H4 (cell line): ENCODE measurements around the gene UNC13B. TPM values are rescaled to one million over a fixed set of nuclear protein-coding genes. Genes with fewer than 3 reads are reported as not detected.
A peak's percentile ranks its signal among the peaks of the same experiment; 100 is the strongest.
"Not testable (repeated sequence)": the region's sequence is repeated elsewhere in the genome, so short reads cannot be mapped to it uniquely, and the experiment has no call there.

ENCODE experiments used
- DNase-seq: peaks from one replicate; pipeline ENCODE4 v3.0.0-alpha.2; 2015; ENCODE audit warnings: low spot score
- total RNA-seq: library from RNA; depleted of rRNA; stranded (reverse); fragments of >200 nt; shearing (Covaris generic); gene quantifications from 2 replicates; pipeline ENCODE4 v1.2.3, GENCODE V29; 2014

The UNC13B gene
- total RNA-seq, 1 experiment from 2014 or later, result 7.8 TPM

- DNase-seq, result no peak
These were observed 218.2 kb downstream of the UNC13B start for GRCh38 chr9:35380039-35380438.

DNA sequence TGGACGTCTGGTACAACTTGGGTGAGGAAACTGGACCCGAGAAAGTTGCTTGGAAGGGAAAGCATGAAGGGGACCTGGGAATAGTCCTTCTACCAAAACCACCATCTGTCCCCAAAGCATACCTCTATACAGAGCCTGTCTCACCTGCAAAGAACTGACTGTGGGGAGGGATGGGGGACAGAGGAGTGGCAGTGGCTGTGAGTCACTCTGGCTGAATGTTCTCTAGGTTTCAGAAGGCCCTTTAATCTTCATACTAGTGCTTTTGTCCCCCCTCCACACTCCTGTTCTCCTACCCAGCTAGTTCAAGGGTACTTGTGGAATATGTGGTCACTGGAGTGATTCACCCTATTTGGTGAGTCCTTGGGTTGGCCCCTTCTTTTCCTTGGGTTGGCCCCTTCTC is 218.8 kb downstream of the UNC13B start:
- DNase-seq, result no peak

DNA sequence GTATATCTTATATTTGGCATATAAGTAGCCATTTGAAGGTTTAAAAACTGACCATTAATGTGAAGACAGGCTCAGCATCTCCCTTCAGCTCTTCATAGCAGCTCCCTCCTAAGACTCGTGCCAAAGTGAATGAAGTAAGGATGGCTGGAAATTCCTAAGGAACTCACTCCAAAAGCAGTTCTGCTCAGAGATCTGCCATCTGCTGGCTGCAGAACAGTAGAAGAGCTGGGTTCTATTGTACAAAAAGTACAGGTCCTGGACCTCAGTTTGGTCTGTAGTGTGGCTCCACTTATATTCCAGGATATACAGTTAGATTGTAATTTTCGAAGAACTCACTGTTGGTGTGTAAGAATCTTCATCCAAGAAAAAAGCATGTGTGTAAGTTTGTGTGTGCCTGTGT is 223.2 kb downstream of the UNC13B start:
- no peak for DNase-seq

DNA sequence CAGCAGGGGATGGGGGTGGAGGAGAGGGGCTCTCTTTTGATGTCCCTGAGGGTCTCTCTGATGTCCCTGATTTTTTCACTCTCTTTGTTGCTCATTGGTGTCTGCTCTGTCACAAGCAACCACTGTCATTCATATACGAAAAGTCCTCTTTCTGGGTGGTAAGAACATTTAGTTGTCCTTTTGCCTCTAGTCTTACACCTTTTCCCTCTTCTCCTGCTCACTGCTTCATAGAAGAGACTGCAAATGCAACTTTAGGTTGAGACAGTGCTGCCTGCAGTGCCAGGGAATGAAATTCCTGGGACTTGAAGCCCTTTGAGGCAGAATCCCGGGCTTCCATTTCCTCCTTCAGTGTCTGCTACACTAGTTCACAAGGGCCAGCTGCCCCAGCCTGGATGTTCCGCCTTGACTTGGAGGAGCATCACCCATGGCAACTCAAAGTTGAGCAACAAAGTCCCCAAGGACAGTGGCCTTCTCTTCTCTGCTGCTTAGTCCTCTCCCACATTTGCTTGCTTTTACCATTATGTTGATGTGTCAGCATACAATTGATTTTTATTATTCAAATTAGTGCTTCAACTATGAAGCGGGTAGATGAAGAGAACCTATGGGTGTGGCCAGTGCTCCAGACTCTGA is 233.4 kb downstream of the UNC13B start:
- no peak for DNase-seq

- DNase-seq, result no peak
These were observed 233.9 kb downstream of the UNC13B start for GRCh38 chr9:35395706-35396101.

GRCh38 chr9:35396560-35397215 is 234.9 kb downstream of the UNC13B start:
- DNase-seq, result no peak

GRCh38 chr9:35397216-35397698 is 235.4 kb downstream of the UNC13B start:
- no peak for DNase-seq

DNA sequence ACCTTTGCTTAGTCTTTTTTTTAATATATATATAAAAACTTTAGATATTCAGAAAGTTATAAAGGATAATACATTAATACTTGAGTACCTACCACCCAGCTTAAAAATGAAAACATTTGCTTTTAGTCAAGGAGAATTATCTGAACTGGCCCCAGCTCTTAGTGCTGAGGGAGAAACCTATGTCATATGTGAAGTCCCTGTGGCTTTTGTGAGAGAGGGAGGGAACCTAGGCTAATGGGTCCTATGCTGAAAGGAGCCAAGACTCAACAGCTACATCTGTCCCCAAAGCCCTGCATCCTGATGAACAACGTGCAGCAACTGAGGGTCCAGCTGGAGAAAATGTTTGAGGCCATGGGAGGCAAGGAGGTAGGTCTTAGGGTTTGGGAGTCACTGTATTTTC is 236.1 kb downstream of the UNC13B start:
- no peak for DNase-seq

DNA sequence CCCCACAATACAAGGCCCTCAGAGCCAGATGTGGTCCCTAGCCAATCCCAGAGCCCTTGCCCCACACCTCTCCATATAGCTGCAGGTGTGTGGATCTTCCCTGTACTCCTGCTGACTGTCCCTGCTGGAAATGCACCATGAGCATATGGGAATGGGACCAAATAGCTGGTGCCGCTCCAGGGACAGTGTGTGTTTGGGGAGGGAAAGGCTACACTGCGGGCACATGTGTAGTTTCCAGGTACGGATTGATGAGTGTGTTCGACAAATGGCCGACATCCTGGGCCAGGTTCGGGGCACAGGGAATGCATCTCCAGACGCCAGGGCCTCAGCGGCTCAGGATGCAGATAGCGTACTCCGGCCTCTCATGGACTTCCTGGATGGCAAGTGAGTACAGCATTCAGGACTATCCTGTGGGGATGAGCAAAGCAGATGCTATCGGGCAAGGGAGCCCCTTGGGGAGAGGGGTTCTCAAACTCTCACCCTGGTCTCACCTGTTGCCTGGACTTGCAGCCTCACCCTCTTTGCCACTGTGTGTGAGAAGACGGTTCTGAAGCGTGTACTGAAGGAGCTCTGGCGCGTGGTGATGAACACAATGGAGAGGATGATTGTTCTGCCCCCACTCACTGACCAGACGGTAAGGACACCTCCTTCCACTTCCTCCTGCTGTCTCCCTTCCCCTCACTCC is 237.0 kb downstream of the UNC13B start:
- no peak for DNase-seq

- DNase-seq, result no peak
These were observed 243.1 kb downstream of the UNC13B start for GRCh38 chr9:35404865-35405264.

DNA sequence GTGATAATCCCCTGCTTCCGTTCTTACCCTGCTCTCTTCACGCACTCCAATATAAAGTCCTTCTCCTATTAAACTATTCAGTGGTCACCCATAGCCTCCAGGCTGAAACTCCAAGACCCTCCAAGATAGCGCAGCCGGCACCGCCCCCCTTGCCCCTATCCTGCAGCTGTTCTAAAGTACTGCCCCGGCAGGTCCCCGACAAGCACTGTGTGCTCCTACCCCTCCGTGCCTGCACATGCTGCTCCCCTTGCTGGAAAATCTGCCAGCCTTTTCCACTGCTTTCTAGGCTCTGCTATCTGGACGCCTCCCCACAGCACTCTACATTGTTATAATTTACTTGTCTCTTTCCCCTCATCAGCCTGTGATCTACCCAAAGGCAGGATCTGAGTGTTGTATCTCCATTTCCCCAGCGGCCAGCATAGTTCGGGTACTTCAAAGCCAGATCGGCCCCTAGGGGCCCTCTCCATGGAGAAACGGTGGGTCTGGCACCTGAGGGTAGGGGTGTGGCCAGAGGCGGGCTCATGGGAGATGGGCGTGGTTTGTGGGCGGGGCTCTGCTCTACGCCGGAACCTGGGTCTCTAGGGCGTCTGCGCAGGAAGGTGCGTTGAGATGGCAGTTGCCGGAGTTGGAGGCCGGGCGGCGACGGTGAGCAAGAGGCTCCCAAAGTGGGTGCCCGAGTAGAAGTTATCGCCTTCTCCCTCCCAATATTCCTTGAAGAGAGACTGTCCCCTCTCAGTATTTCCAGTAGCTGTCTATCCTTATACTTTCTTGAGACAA is 244.6 kb downstream of the UNC13B start:
- no peak for DNase-seq

DNA sequence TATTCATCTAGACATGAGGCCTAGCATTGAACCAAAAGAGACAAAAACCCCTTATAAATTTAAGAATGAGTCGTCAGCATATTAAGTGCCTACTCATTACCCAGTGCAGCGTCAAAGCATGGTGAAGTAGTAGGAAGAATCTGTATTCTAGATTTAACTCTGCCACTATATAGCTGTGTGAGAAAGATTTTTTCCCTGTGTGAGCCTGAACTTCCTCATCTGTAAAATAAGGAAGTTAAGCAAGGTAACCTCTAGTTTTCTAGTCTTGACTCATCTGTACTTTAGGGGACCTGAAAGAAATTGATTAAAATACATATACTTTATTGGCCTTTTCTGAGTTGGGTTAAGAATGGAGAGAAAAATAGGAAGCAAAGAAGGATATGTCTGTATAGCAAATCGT is 246.0 kb downstream of the UNC13B start:
- DNase-seq, result no peak

DNA sequence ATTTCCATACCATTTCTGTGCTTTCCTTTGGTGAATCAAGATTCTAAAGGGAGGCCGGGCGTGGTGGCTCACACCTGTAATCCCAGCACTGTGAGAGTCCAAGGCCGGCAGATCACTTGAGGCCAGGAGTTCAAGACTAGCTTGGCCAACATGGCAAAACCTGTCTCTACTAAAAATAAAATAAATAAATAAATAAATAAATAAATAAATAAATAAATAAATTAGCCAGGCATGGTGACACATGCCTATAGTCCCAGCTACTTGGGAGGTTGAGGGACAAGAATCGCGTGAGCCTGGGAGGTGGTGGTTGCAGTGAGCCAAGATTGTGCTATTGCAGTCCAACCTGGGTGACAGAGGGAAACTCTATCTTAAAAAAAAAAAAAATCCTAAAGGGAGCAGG is 247.6 kb downstream of the UNC13B start:
- not testable (repeated sequence) for DNase-seq

DNA sequence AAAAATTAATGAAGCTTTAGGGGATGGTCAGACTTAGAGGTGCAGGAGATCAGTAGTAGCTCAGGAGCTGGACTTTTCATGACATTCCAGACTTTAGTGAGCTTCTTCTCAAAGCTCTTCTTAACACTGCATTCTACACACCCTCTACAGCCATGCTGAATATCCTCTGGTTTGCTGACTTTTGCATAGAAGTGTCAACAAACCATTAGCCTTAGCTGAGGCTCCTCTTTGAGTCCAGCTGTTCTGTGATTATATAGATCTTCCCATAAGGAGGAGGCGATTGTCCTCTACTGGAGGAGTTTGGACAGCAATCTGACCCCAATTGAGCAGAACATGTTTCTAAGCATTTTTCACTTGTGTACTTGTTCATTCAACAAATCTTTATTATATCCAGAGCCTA is 253.1 kb downstream of the UNC13B start:
- DNase-seq, result no peak

DNA sequence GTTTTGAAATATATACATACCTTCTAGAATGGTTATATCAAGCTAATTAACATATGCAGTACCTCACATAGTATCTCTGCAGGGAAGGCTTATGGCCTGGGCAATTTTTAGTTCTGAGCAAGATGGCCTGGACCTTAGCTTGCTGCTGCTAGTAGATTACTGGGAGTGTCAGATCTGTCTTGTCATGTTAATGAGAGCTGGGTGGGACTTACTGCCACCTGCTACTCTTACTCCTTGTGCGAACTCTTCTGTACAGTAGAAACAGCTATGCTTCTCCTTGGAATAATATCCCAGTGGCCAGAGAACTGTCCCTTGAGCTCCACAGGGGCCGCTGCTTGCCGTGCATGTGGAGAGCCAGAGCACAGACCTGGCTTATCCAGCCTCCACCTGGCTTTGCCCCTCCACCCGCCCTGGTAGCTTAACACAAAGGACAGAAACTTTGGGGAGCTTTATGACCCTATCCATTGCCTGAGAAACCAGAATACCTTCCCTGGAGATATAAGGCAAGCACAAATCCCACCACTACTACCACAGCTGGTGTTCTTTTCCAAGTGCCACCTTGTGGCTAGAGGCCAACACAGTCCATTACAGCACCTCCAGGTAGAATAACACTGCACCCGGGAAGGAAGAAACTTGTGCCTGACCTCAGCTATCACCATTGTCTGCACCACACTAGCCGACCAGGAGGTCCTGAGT is 253.7 kb downstream of the UNC13B start:
- no peak for DNase-seq

- DNase-seq, result no peak
These were observed 254.3 kb downstream of the UNC13B start for GRCh38 chr9:35416098-35416427.

DNA sequence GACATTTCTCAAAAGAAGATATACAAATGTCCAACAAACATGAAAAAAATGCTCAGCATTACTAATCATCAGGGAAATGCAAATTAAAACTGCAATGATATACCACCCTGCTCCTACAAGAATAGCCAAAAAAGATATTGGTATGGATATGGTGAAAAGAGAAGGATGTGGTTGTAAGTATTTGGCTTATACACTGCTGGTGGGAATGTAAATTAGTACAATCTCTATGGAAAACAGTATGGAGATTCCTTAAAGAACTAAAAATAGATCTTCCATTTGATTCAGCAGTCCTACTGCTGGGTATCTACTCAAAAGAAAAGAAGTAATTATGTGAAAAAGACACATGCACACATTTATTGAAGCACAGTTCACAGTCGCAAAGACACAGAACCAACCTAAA is 260.5 kb downstream of the UNC13B start:
- DNase-seq, result no peak

GRCh38 chr9:35422753-35423152 is 260.9 kb downstream of the UNC13B start:
- no peak for DNase-seq

GRCh38 chr9:35423499-35423898 is 261.7 kb downstream of the UNC13B start:
- peak; percentile 29 for DNase-seq

DNA sequence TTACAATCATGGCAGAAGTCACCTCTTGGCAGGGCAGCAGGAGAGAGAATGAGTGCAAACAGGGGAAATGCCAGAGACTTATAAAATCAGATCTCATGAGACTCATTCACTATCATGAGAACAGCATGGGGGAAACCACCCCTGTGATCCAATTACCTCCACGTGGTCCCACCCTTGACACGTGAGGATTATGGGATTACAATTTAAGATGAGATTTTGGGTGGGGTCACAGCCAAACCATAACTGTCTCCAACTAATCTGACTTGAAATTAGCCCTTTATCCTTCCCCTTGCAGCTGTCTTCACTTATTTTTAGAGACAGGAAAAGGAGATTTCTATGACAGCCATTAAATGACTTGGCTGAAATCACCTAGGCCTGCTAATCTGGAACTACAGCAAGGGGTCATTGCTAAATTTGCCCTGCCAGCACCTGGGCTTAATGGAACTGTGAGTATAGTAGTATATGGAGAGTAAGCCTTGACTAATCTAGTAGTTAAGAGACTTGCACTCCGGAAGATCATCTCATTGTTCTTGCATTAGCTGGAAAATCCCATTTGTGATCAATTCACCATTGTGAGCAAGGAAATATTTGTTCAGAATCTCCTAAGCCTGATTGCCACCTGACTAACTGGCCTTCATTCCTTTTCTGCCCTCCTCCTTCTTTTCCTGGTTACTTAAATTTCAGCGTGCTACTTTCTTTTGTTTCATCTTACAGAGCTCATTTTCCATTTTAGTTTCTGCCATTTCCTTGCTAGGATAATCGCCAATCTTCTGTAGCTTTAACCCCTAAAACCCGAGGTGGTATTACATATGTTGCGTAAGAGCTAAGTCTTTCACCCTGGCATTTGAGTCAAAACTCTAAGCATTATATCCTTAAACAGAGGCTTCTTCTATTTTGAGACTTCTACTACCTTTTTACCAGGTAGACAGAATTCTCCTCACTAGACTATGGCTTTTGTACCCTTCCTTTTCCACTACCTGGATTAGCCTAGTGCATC is 262.8 kb downstream of the UNC13B start:
- no peak for DNase-seq

GRCh38 chr9:35426627-35427026 is 264.8 kb downstream of the UNC13B start:
- no peak for DNase-seq
